Uterus (tissue), 2 donors: Measurements from ENCODE around the gene ADGRL3.

Experiments used
- POLR2A ChIP-seq, 2 donors: fragments of 450-650 bp; IDR thresholded peaks; one replicate each; pipeline ENCODE4 v1.6.1; 2016; ENCODE audit warnings: antibody characterized with exemption in 2 of 2, mild to moderate bottlenecking in 1 of 2, moderate library complexity in 1 of 2
- TF ChIP-seq, protein P1 (sequence below), 4 experiments: fragments of 200-600 bp in 2 of 4; fragments of 450-650 bp in 2 of 4; sonication (generic) in 2 of 4; IDR thresholded peaks; one replicate each; pipeline ENCODE4 v1.5.1; 2016 to 2019; ENCODE audit warnings: antibody characterized with exemption in 4 of 4, mild to moderate bottlenecking in 2 of 4, moderate library complexity in 1 of 4

DNA sequence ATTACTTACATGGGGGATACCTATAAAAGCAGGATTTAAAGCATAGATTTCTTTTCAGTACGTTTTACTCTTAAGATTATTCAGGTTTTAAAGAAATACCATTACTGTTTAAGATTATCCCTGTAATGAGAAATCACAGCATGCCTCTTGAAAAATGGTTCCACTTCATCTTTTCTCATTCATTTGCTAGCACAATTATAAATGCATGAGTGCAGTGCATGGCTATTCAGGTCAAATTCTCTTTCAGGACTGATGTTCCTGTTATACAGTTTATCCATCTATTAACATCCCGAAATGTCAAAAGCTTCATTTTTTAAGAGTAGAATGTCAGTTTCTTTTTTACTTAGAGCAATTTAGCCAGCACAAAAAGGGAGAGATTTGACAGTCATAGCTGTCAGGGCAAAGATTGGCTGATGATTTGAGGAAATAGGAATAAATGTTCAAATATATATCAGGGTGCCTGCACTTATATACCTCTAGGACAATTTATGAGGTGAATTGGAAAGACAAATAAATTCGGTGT is 135.2 kb downstream of the ADGRL3 start:
- TF ChIP-seq, protein P1, sequence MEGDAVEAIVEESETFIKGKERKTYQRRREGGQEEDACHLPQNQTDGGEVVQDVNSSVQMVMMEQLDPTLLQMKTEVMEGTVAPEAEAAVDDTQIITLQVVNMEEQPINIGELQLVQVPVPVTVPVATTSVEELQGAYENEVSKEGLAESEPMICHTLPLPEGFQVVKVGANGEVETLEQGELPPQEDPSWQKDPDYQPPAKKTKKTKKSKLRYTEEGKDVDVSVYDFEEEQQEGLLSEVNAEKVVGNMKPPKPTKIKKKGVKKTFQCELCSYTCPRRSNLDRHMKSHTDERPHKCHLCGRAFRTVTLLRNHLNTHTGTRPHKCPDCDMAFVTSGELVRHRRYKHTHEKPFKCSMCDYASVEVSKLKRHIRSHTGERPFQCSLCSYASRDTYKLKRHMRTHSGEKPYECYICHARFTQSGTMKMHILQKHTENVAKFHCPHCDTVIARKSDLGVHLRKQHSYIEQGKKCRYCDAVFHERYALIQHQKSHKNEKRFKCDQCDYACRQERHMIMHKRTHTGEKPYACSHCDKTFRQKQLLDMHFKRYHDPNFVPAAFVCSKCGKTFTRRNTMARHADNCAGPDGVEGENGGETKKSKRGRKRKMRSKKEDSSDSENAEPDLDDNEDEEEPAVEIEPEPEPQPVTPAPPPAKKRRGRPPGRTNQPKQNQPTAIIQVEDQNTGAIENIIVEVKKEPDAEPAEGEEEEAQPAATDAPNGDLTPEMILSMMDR (IDR thresholded peaks at IDR 0.05) = no peak
- TF ChIP-seq POLR2A (IDR thresholded peaks at IDR 0.05) = no peak
